Liver (tissue), 9 donors: ENCODE results near the gene PRG2. TPM values are rescaled to one million over a fixed set of nuclear protein-coding genes. Genes with fewer than 3 reads are reported as not detected.

Source experiments
- DNase-seq: peaks from one replicate; pipeline ENCODE4 v3.0.0-alpha.2; 2017; ENCODE audit warnings: low spot score
- H3K27ac ChIP-seq, 2 donors: one replicate each; pipeline ENCODE4 v1.7.0; 2013; ENCODE audit warnings: inconsistent platforms in 2 of 2, low read length in 2 of 2, control low read depth in 1 of 2, low read depth in 1 of 2, mild to moderate bottlenecking in 1 of 2
- H3K27me3 ChIP-seq, 4 donors: one replicate each; pipeline versions ENCODE4 v1.6.1 to v1.7.0; 2013; ENCODE audit warnings: low read length in 3 of 4, inconsistent platforms in 1 of 4, mild to moderate bottlenecking in 1 of 4, moderate library complexity in 1 of 4; ENCODE audit not compliant: control insufficient read depth in 4 of 4, insufficient read depth in 4 of 4
- H3K36me3 ChIP-seq, 4 donors: one replicate each; pipeline versions ENCODE4 v1.6.1 to v1.7.0; 2013; ENCODE audit warnings: low read length in 3 of 4, mild to moderate bottlenecking in 3 of 4, low read depth in 1 of 4, moderate library complexity in 1 of 4; ENCODE audit not compliant: control insufficient read depth in 4 of 4, insufficient read depth in 3 of 4
- H3K4me1 ChIP-seq, 4 donors: one replicate each; pipeline versions ENCODE4 v1.6.1 to v1.7.0; 2013; ENCODE audit warnings: low read length in 3 of 4, mild to moderate bottlenecking in 3 of 4, moderate library complexity in 1 of 4; ENCODE audit not compliant: control insufficient read depth in 4 of 4, insufficient read depth in 4 of 4
- H3K4me3 ChIP-seq, 3 donors: one replicate each; pipeline versions ENCODE4 v1.6.1 to v1.7.0; 2013; ENCODE audit warnings: low read length in 3 of 3, control low read depth in 1 of 3, low read depth in 1 of 3, mild to moderate bottlenecking in 1 of 3
- H3K9ac ChIP-seq, 2 donors: one replicate each; pipeline ENCODE4 v1.7.0; 2013; ENCODE audit warnings: low read length in 2 of 2, mild to moderate bottlenecking in 2 of 2, moderate library complexity in 2 of 2, control low read depth in 1 of 2, low read depth in 1 of 2
- H3K9me3 ChIP-seq, 4 donors: one replicate each; pipeline versions ENCODE4 v1.6.1 to v1.7.0; 2013; ENCODE audit warnings: low read length in 3 of 4; ENCODE audit not compliant: control insufficient read depth in 4 of 4
- ATF3 ChIP-seq: IDR thresholded peaks from 2 replicates; pipeline ENCODE4 v1.6.1; 2016; ENCODE audit warnings: antibody characterized with exemption
- EGR1 ChIP-seq, 2 donors: IDR thresholded peaks; 2 replicates each; pipeline ENCODE4 v1.6.1; 2016 to 2018; ENCODE audit warnings: antibody characterized with exemption in 2 of 2, low read depth in 2 of 2
- FOXA1 ChIP-seq: IDR thresholded peaks from 2 replicates; pipeline ENCODE4 v1.6.1; 2016; ENCODE audit warnings: antibody characterized with exemption
- FOXA2 ChIP-seq: IDR thresholded peaks from 2 replicates; pipeline ENCODE4 v1.6.1; 2016; ENCODE audit warnings: antibody characterized with exemption
- HNF4A ChIP-seq, 2 donors: conservative IDR thresholded peaks; 2 replicates each; pipeline ENCODE4 v1.6.1; 2016; ENCODE audit warnings: antibody characterized with exemption in 2 of 2, mild to moderate bottlenecking in 2 of 2
- HNF4G ChIP-seq: IDR thresholded peaks from 2 replicates; pipeline ENCODE4 v1.6.1; 2016; ENCODE audit warnings: antibody characterized with exemption
- JUND ChIP-seq, 2 donors: IDR thresholded peaks; 2 replicates each; pipeline ENCODE4 v1.6.1; 2016; ENCODE audit warnings: antibody characterized with exemption in 2 of 2
- MAX ChIP-seq: IDR thresholded peaks from 2 replicates; pipeline ENCODE4 v1.6.1; 2016; ENCODE audit warnings: antibody characterized with exemption
- RAD21 ChIP-seq, 2 donors: IDR thresholded peaks; 2 replicates each; pipeline ENCODE4 v1.6.1; 2016; ENCODE audit warnings: antibody characterized with exemption in 2 of 2, mild to moderate bottlenecking in 2 of 2
- REST ChIP-seq: IDR thresholded peaks from 2 replicates; pipeline ENCODE4 v1.6.1; 2016; ENCODE audit warnings: antibody characterized with exemption, mild to moderate bottlenecking
- RXRA ChIP-seq, 2 donors: IDR thresholded peaks; 2 replicates each; pipeline ENCODE4 v1.6.1; 2017 to 2018; ENCODE audit warnings: antibody characterized with exemption in 2 of 2, mild to moderate bottlenecking in 1 of 2
- SP1 ChIP-seq: IDR thresholded peaks from 2 replicates; pipeline ENCODE4 v1.6.1; 2018; ENCODE audit warnings: antibody characterized with exemption, mild to moderate bottlenecking
- TAF1 ChIP-seq: conservative IDR thresholded peaks from 2 replicates; pipeline ENCODE4 v1.6.1; 2016; ENCODE audit warnings: antibody characterized with exemption, mild to moderate bottlenecking
- YY1 ChIP-seq: IDR thresholded peaks from 2 replicates; pipeline ENCODE4 v1.6.1; 2016; ENCODE audit warnings: antibody characterized with exemption, mild to moderate bottlenecking
- ZBTB33 ChIP-seq: IDR thresholded peaks from 2 replicates; pipeline ENCODE4 v1.6.1; 2016; ENCODE audit warnings: antibody characterized with exemption
- WGBS: extraction: QIAGEN DNeasy Blood & Tissue Kit; methylation state at CpG from one replicate; pipeline ENCODE4 v1.1.7; 2013; 5-methylcytosine and 5-hydroxymethylcytosine counted together
- polyA plus RNA-seq, 2 donors: library from polyadenylated mRNA; stranded (reverse) in 1 of 2; unstranded in 1 of 2; fragments of 200-250 nt in 1 of 2; fragments of >200 nt in 1 of 2; fragmentation: Nextera tagmentation in 1 of 2; extraction: Ambion mirVana in 1 of 2; gene quantifications; one replicate each; pipeline versions ENCODE4 v1.2.1 to v1.2.3, GENCODE V29; 2013 to 2015
- total RNA-seq, 2 donors: library from RNA; depleted of rRNA; stranded (reverse); fragments of >200 nt; gene quantifications; one replicate each; pipeline ENCODE4 v1.2.3, GENCODE V29; 2014
- donor health status: healthy.
- donor health status: healthy.
- donor health status: healthy.
- donor health status: healthy.
- donor health status: healthy.

The PRG2 gene
- total and polyA plus RNA-seq, 4 donors: 0.74 to 24.2 (median 1.2) TPM; not detected in 1

GRCh38 chr11:57358991-57359390 lies 31.5 kb downstream of the PRG2 start:
- Histone ChIP-seq H3K36me3 (no peaks in the 10 kb centered on the region), H3K27me3 (no peaks in the 10 kb centered on the region), H3K9me3 (no peaks in the 10 kb centered on the region), H3K27ac (no peak overlapping the region), H3K4me3 (no peak overlapping the region), H3K4me1 (peaks cover 0 to 9% (median 2%) of the 10 kb centered on the region in 4 donors), H3K9ac (no peak overlapping the region)
- TF ChIP-seq YY1 (no peak), REST (no peak)
- DNase-seq: no peak
- WGBS: 83% methylated on average over 9 of the region's 9 CpGs

- H3K9me3 ChIP-seq: no peaks in the 10 kb centered on the region
- no peak overlapping the region for H3K27ac ChIP-seq
- no peaks in the 10 kb centered on the region for H3K27me3 ChIP-seq
- no peak overlapping the region for H3K9ac ChIP-seq
- TF ChIP-seq EGR1 (IDR thresholded peaks at IDR 0.05; ENCODE audit: low read depth in 2 of 2) (no peak), ZBTB33 (no peak), YY1 (no peak), ATF3 (no peak), RXRA (IDR thresholded peaks at IDR 0.05) (no peak), FOXA1 (no peak), TAF1 (no peak), MAX (no peak), RAD21 (IDR thresholded peaks at IDR 0.05) (no peak), FOXA2 (no peak), HNF4G (no peak), HNF4A (conservative IDR thresholded peaks at IDR 0.05) (no peak)
- DNase-seq: no peak
- WGBS: 80% methylated on average over 9 of the region's 9 CpGs
- H3K4me1 ChIP-seq: peaks cover 0 to 9% (median 2%) of the 10 kb centered on the region in 4 donors
- no peaks in the 10 kb centered on the region for H3K36me3 ChIP-seq
- no peak overlapping the region for H3K4me3 ChIP-seq
Observed at GRCh38 chr11:57358543-57358961, 31.9 kb downstream of the PRG2 start.

GRCh38 chr11:57357856-57358255 lies 32.6 kb downstream of the PRG2 start:
- no peak for DNase-seq
- no peaks in the 10 kb centered on the region for H3K27me3 ChIP-seq
- no peak overlapping the region for H3K27ac ChIP-seq
- no peak for TF ChIP-seq JUND (IDR thresholded peaks at IDR 0.05)
- TF ChIP-seq HNF4G: no peak
- TF ChIP-seq REST: no peak
- TF ChIP-seq SP1: no peak
- no peak for TF ChIP-seq RXRA (IDR thresholded peaks at IDR 0.05)
- TF ChIP-seq HNF4A (conservative IDR thresholded peaks at IDR 0.05): no peak
- TF ChIP-seq ATF3: no peak
- TF ChIP-seq ZBTB33: no peak
- no peak for TF ChIP-seq FOXA2

More at GRCh38 chr11:57357856-57358255, 32.6 kb downstream of the PRG2 start:
- H3K9ac ChIP-seq: no peak overlapping the region
- no peak overlapping the region for H3K4me3 ChIP-seq
- 70% methylated on average over 6 of the region's 6 CpGs for WGBS
- no peaks in the 10 kb centered on the region for H3K9me3 ChIP-seq
- no peaks in the 10 kb centered on the region for H3K36me3 ChIP-seq
- H3K4me1 ChIP-seq: peaks cover 0 to 9% (median 2%) of the 10 kb centered on the region in 4 donors
